ENCODE measurements around the gene CLCF1.

Gene CLCF1

GRCh38 chr11:67395555-67396258 lies 22.3 kb upstream of the CLCF1 start:
- no peak for DNase-seq

- DNase-seq, result no peak
Observed at GRCh38 chr11:67393990-67394389, 20.6 kb upstream of the CLCF1 start.

- DNase-seq, result no peak
Observed at GRCh38 chr11:67393437-67393836, 20.0 kb upstream of the CLCF1 start.

- DNase-seq, result no peak
Observed at GRCh38 chr11:67392183-67392715, 18.9 kb upstream of the CLCF1 start.

GRCh38 chr11:67391304-67392182 lies 18.1 kb upstream of the CLCF1 start, which contains the start of gene RAD9A:
RAD9A (plus strand) TSS chr11:67391986; CDS start chr11:67392045, 59 bp downstream.
- DNase-seq, result peak; percentile 44

GRCh38 chr11:67390947-67391303 lies 17.5 kb upstream of the CLCF1 start:
- no peak for DNase-seq

- no peak for DNase-seq
Observed at GRCh38 chr11:67389477-67389876, 16.1 kb upstream of the CLCF1 start.

GRCh38 chr11:67387518-67387917 lies 14.1 kb upstream of the CLCF1 start:
- no peak for DNase-seq

GRCh38 chr11:67387069-67387468 lies 13.7 kb upstream of the CLCF1 start:
- DNase-seq, result no peak

- no peak for DNase-seq
Observed at GRCh38 chr11:67384851-67385366, 11.5 kb upstream of the CLCF1 start.

- no peak for DNase-seq
Observed at GRCh38 chr11:67382276-67383136, 9.1 kb upstream of the CLCF1 start.

GRCh38 chr11:67381244-67381972 lies 8.0 kb upstream of the CLCF1 start:
- DNase-seq, result peak; percentile 16

- no peak for DNase-seq
Observed at GRCh38 chr11:67379061-67380058, 6.0 kb upstream of the CLCF1 start.

GRCh38 chr11:67378544-67378943 lies 5.1 kb upstream of the CLCF1 start:
- no peak for DNase-seq

GRCh38 chr11:67376873-67377808 lies 3.7 kb upstream of the CLCF1 start:
- no peak for DNase-seq

- no peak for DNase-seq
Observed at GRCh38 chr11:67376063-67376820, 2.8 kb upstream of the CLCF1 start.

GRCh38 chr11:67375320-67376055 lies 2.1 kb upstream of the CLCF1 start:
- DNase-seq, result no peak

All from SIG-M5 (cell line).